Activated CD8-positive, alpha-beta T cell treated with anti-CD3 and anti-CD28 coated beads for 36 hours (primary cell): ENCODE data around the gene AGBL3. TPM values are rescaled to one million over a fixed set of nuclear protein-coding genes. Genes with fewer than 3 reads are reported as not detected.

Experiments
- ATAC-seq: fragments of 200-7000 bp; cut with Tn5 transposase; one replicate; pipeline ENCODE4 v1.10.0; 2021; ENCODE audit warnings: mild to moderate bottlenecking, moderate library complexity
- CTCF ChIA-PET: fragments of 350-600 bp; sonication (Branson Sonifier 250); formaldehyde crosslinking; loops from one replicate; lab custom pipeline; 2021; ENCODE audit warnings: antibody characterized with exemption; lab: Charles Lee
- POLR2A ChIA-PET: fragments of 350-600 bp; sonication (Branson Sonifier 250); formaldehyde crosslinking; loops from one replicate; lab custom pipeline; 2021; ENCODE audit warnings: antibody characterized with exemption; lab: Charles Lee
- DNase-seq: peaks from one replicate; pipeline ENCODE4 v3.0.0-alpha.2; 2020
- H3K27ac Mint-ChIP-seq: one replicate; pipeline ENCODE4 v1.8.0; 2021; ENCODE audit warnings: mild to moderate bottlenecking, mixed read lengths
- H3K27me3 Mint-ChIP-seq: one replicate; pipeline ENCODE4 v1.8.0; 2021; ENCODE audit warnings: mixed read lengths
- H3K36me3 Mint-ChIP-seq: one replicate; pipeline ENCODE4 v1.8.0; 2021; ENCODE audit warnings: low read depth, mixed read lengths
- H3K4me1 Mint-ChIP-seq: one replicate; pipeline ENCODE4 v1.8.0; 2021; ENCODE audit warnings: low read depth, mixed read lengths
- H3K4me3 Mint-ChIP-seq: one replicate; pipeline ENCODE4 v1.8.0; 2021; ENCODE audit warnings: mild to moderate bottlenecking, moderate library complexity, mixed read lengths
- H3K9me3 Mint-ChIP-seq: one replicate; pipeline ENCODE4 v1.8.0; 2021; ENCODE audit warnings: mixed read lengths
- intact Hi-C: fragments of 100-400 bp; cut with micrococcal nuclease; formaldehyde crosslinking; loops from one replicate; pipeline ENCODE4 v1.10.0; 2022
- total RNA-seq, 2 experiments: library from RNA; stranded (reverse); gene quantifications; one replicate each; pipeline ENCODE4 v1.2.3, GENCODE V29; 2021
- TF ChIP-seq, protein P1 (sequence below): fragments of 200-600 bp; IDR thresholded peaks from one replicate; pipeline ENCODE4 v1.8.0; 2022; ENCODE audit warnings: antibody characterized with exemption, mild to moderate bottlenecking

The AGBL3 gene
- total RNA-seq, 2 experiments from 2014 or later: 2.7 to 2.9 TPM

DNA sequence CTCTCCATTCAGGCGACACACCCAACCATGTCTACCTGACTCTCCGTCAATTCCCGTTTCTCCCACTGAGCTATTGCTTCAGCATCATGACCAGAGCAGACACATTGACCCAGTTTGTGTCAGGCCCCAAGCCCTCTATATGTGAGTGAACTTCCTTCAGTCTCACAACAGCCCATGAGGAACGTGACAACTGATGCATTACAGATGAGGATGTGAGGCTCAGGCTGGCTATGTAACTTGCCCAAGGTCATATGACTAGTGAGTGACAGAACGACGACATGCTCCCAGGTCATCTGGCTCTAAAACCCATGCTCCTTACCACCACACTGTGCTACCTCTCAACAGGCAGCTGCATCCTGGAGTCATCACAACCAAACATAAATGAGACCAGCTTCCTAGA lies 165.2 kb downstream of the AGBL3 start:
- intact Hi-C loops: no loop called here
- Mint-ChIP-seq H3K9me3 (peaks cover 34% of the 10 kb centered on the region), H3K4me3 (no peak overlapping the region), H3K27me3 (no peaks in the 10 kb centered on the region), H3K4me1 (peaks cover 62% of the 10 kb centered on the region), H3K27ac (peak overlapping the region; percentile 37), H3K36me3 (peaks cover 62% of the 10 kb centered on the region)
- DNase-seq (no peak), ATAC-seq (no peak)
- CTCF ChIA-PET: interaction anchor here (1.3 to 2.5 kb wide), 4 partner anchors 16 to 164 kb away, joined by 4 to 8 read pairs (median 6); partner anchors contain the start of gene CYREN
- TF ChIP-seq, protein P1, sequence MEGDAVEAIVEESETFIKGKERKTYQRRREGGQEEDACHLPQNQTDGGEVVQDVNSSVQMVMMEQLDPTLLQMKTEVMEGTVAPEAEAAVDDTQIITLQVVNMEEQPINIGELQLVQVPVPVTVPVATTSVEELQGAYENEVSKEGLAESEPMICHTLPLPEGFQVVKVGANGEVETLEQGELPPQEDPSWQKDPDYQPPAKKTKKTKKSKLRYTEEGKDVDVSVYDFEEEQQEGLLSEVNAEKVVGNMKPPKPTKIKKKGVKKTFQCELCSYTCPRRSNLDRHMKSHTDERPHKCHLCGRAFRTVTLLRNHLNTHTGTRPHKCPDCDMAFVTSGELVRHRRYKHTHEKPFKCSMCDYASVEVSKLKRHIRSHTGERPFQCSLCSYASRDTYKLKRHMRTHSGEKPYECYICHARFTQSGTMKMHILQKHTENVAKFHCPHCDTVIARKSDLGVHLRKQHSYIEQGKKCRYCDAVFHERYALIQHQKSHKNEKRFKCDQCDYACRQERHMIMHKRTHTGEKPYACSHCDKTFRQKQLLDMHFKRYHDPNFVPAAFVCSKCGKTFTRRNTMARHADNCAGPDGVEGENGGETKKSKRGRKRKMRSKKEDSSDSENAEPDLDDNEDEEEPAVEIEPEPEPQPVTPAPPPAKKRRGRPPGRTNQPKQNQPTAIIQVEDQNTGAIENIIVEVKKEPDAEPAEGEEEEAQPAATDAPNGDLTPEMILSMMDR: no peak
- POLR2A ChIA-PET: interaction anchor here (0.6 to 9.5 kb wide), 4 partner anchors 14 to 506 kb away, joined by 3 to 204 read pairs (median 4); partner anchors contain the start of genes AGBL3 and CYREN

DNA sequence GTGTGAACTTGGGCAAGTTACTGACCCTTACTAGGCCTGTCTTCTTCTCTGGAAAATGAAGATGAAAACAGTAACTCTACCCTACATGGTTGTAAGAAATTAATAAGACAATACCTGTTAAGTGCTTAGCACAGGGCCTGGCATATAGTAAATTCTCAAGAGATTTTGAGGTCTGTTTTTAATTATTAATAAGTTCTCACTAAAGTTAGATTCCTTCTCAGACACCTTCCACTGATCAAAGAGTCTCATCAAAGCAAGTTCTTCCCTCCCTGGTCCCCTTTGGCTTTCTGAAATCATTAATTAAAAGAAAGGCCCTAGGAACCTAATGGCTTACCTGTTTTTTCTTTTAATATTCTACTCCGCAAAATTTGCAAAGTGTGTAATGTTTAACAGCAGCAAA lies 166.1 kb downstream of the AGBL3 start:
- peaks cover 40% of the 10 kb centered on the region for H3K9me3 Mint-ChIP-seq
- no peak overlapping the region for H3K4me3 Mint-ChIP-seq
- ATAC-seq: no peak
- H3K27ac Mint-ChIP-seq: no peak overlapping the region
- H3K4me1 Mint-ChIP-seq: peaks cover 57% of the 10 kb centered on the region
- intact Hi-C loops: no loop called here
- TF ChIP-seq, protein P1: no peak
- ChIA-PET CTCF (no interaction called here), POLR2A (interaction anchor here (1.2 to 9.5 kb wide), 2 partner anchors 13 to 166 kb away, joined by 3 to 204 read pairs; partner anchors contain the start of genes AGBL3 and CYREN)
- DNase-seq: no peak
- no peaks in the 10 kb centered on the region for H3K27me3 Mint-ChIP-seq
- H3K36me3 Mint-ChIP-seq: peaks cover 71% of the 10 kb centered on the region

DNA sequence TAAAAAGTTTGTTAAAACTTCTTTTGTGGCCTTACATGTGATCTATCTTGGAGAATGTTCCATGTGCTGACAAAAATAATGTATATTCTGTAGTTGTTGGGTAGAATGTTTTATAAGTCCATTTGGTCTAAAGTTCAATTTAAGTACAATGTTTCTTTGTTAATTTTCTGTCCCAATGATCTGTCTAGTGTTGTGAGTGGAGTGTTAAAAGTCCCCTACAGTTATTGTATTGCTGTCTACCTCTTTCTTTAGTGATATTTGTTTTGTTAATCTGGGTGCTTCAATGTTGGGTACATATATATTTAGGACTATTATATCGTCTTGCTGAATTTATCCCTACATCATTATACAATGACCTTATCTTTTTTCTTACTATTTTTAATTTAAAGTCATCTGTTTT lies 168.4 kb downstream of the AGBL3 start:
- ChIA-PET CTCF (interaction anchor here (1.0 to 1.2 kb wide), 2 partner anchors 14 to 168 kb away, joined by 3 to 4 read pairs; no protein-coding TSS in a partner anchor), POLR2A (interaction anchor here (1.3 kb wide), 1 partner anchor 11 kb away, joined by 3 read pairs; no protein-coding TSS in a partner anchor)
- Mint-ChIP-seq H3K36me3 (peaks cover 86% of the 10 kb centered on the region), H3K9me3 (peaks cover 40% of the 10 kb centered on the region), H3K27ac (no peak overlapping the region), H3K4me3 (no peak overlapping the region), H3K4me1 (peaks cover 57% of the 10 kb centered on the region), H3K27me3 (no peaks in the 10 kb centered on the region)
- DNase-seq (no peak), ATAC-seq (no peak)
- intact Hi-C loops: no loop called here
- TF ChIP-seq, protein P1: no peak

DNA sequence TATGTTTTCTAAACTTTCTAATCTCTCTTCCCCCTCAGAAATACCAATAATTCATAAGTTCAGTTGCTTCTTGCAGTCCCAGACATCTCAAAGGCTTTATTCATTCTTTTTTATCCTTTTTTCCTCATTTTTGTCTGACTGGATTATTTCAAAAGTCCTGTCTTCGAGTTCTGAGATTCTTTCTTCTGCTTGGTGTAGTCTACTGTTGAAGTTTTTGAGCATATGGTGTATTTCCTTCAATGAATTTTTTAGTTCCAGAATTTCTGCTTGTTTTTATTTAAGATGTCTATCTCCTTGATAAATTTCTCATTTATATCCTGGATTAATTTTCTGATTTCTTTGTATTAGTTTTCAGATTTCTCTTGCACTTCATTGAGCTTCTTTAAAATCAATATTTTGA lies 170.0 kb downstream of the AGBL3 start:
- TF ChIP-seq, protein P1: no peak
- Mint-ChIP-seq H3K4me1 (peaks cover 58% of the 10 kb centered on the region), H3K36me3 (peaks cover 88% of the 10 kb centered on the region), H3K27ac (no peak overlapping the region), H3K4me3 (no peak overlapping the region), H3K9me3 (peaks cover 40% of the 10 kb centered on the region), H3K27me3 (no peaks in the 10 kb centered on the region)
- ChIA-PET CTCF (interaction anchor here (1.3 to 3.1 kb wide), 2 partner anchors 12 to 523 kb away, joined by 4 to 18 read pairs; no protein-coding TSS in a partner anchor), POLR2A (interaction anchor here (0.7 to 1.1 kb wide), 2 partner anchors 9 to 170 kb away, joined by 3 read pairs; partner anchors contain the start of gene AGBL3)
- intact Hi-C loops: no loop called here
- ATAC-seq (no peak), DNase-seq (no peak)

DNA sequence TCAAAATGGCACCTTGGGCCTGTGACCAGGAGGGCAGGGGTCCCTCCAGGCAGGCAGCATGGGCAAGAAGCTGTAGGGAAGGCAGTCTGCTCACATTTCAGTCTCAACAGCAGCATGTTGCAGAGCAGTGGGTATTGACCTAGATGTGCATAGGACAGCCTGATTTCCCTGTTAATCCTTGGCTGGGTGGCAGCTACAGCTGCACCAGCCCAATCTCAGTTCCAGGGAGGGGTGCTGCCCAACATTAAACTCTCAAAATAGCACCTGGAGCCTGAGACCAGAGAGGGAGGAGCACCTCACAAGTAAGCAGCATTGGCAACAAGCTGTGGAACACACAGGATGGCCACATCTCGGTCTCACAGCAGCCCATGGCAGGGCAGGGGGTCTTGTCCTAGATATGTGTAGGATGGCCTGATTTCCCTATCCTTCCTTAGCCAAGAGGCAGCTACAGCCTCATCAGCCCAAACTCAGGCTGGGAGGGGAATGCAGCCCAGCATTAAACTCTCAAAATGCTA lies 171.9 kb downstream of the AGBL3 start:
- no peak overlapping the region for H3K4me3 Mint-ChIP-seq
- H3K27me3 Mint-ChIP-seq: no peaks in the 10 kb centered on the region
- intact Hi-C loops: no loop called here
- DNase-seq (no peak), ATAC-seq (no peak)
- ChIA-PET POLR2A (interaction anchor here (1.1 to 16.8 kb wide), 4 partner anchors 9 to 166 kb away, joined by 4 to 204 read pairs (median 6); partner anchors contain the start of gene TMEM140), CTCF (interaction anchor here (0.8 to 3.1 kb wide), 6 partner anchors 10 to 172 kb away, joined by 3 to 18 read pairs (median 4); partner anchors contain the start of gene AGBL3)
- peaks cover 57% of the 10 kb centered on the region for H3K4me1 Mint-ChIP-seq
- TF ChIP-seq, protein P1: no peak
- peaks cover 90% of the 10 kb centered on the region for H3K36me3 Mint-ChIP-seq
- peaks cover 51% of the 10 kb centered on the region for H3K9me3 Mint-ChIP-seq
- no peak overlapping the region for H3K27ac Mint-ChIP-seq
